GM19099 (cell line): ENCODE results near the gene SLC44A4.

Source experiments
- POLR2A ChIP-seq: IDR thresholded peaks from 3 replicates; pipeline ENCODE4 v1.6.1; 2011; ENCODE audit warnings: low read depth; ENCODE audit not compliant: insufficient read length; ENCODE audit errors: extremely low read depth

The SLC44A4 gene

DNA sequence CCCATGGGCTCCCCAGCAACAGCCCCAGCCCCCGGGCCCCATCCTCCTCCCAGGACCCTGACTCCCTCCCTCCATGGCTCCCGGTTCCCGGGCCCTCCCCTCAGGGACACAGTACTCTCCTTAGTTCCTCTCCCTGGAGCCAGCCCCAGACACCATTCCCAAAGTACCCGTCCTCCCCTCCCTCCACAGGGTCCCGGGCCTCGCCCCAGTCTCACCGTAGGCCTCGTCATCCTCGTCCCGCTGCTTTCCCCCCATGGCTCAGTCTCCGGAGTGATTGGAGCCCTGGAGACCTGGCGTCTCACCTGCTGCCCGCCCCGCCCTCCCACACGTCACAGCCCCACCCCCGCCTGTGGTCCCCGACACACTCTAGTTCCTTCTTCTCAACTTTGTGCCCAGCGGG is at the start of gene SLC44A4:
Gene SLC44A4, minus strand, starts transcription at position 272 of the 400 bp plus-strand sequence. Its CDS starts 17 bp downstream, at position 255.
- no peak for TF ChIP-seq POLR2A

DNA sequence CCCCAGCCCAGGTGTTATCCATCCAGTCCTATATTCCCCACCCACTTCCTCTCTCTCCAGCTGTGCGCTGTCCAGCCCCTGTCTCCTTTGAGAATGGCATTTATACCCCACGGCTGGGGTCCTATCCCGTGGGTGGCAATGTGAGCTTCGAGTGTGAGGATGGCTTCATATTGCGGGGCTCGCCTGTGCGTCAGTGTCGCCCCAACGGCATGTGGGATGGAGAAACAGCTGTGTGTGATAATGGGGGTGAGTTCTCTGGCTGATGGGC is 49.8 kb upstream of the SLC44A4 start:
- TF ChIP-seq POLR2A, result no peak

DNA sequence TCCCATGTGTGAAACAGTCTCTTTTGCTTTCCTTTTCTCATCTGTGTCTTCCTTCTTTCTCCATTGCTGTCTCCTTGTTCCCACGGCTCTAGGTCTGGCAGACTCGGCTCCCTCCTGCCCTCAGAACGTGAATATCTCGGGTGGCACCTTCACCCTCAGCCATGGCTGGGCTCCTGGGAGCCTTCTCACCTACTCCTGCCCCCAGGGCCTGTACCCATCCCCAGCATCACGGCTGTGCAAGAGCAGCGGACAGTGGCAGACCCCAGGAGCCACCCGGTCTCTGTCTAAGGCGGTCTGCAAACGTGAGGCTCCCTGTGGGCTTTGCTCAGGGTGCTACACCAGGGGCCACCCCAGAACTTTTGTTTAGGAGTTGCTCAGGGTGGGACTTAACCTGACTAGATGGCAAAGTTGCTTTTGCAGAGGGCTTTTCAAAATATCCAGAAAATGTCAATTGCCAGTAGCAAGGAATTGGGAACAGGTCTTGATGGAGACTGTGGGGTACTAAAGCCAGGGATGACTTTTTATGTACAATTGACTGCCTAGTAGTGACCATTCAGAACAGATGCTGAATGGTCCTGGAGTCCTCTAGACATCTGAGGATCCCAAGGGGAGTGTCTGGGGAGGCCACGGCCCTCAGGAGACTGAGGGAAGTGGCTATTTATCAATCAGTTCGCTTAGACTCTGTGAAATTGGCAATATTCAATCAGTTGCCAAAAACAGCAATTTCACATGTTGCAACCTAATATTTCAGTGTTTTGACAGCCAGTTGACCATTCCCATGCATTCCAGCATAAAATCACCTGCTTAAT is 49.3 kb upstream of the SLC44A4 start:
- TF ChIP-seq POLR2A, result no peak

DNA sequence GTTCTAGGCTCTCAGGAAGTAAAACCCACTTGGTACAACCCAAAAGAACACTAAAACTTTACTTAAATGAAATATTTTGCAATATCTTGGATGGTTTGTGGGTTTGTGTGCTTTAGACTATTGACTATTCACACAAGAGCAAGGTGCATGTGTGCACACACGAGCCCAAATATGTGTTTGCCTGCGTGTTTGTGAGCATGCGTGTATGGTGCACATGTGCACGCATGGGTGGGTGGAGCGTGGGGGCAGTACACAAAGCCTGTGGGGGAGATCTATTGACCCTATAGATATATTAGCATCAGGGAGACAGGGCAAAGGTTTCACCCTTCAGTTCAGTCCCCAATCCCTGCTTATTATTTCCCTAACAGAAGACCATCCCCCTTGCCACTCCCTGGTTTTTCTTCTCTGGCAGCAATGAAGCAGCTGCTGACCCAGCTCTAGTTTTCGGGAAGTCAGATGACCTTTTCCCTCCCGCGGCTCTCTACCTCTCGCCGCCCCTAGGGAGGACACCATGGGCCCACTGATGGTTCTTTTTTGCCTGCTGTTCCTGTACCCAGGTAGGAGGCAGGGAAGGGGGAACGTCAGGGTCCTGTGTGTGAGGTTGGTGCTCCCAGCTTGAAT is 48.6 kb upstream of the SLC44A4 start, which contains the start of gene C2:
Gene C2, plus strand, starts transcription at position 476 of the 621 bp plus-strand sequence. Its CDS starts 36 bp downstream, at position 512.
- no peak for TF ChIP-seq POLR2A

DNA sequence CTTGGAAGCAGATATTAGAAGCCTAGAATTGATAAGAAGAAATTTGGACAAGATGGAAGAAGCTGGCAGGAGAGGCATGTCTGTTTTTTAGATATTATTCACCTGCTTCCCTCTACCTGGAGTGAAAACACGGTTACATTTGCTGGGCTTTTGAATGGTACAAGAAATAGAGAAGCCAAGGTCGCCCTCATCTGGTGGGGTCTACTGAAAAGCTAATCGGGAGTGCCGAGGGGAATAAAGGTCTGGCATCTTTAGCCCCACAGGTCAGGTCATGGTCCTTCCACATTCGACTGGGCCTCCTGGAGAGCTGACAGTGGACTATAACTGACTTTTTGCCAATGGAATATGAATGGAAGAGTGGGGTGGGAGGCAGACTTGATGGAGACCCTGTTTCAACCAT is 44.1 kb upstream of the SLC44A4 start:
- TF ChIP-seq POLR2A, result no peak

DNA sequence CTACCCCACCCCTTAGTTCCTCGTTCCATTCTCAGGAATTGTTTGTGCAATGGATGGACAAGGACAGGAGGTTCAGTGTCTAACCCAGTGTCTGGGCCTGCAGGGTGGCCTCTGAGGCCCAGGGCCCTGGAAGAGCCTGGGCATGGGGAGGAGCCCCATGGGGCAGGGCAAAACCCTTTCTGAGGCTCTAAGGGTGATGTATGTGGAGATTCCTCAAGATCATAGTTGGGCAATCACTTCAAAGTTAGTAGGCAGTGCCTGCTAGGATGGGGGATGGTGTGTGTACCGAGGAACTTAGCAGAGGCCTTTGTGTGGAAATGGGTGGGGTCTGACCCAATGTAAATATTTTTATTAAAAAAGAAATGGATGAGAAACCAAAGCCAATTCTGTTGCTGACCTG is 42.0 kb upstream of the SLC44A4 start:
- no peak for TF ChIP-seq POLR2A

DNA sequence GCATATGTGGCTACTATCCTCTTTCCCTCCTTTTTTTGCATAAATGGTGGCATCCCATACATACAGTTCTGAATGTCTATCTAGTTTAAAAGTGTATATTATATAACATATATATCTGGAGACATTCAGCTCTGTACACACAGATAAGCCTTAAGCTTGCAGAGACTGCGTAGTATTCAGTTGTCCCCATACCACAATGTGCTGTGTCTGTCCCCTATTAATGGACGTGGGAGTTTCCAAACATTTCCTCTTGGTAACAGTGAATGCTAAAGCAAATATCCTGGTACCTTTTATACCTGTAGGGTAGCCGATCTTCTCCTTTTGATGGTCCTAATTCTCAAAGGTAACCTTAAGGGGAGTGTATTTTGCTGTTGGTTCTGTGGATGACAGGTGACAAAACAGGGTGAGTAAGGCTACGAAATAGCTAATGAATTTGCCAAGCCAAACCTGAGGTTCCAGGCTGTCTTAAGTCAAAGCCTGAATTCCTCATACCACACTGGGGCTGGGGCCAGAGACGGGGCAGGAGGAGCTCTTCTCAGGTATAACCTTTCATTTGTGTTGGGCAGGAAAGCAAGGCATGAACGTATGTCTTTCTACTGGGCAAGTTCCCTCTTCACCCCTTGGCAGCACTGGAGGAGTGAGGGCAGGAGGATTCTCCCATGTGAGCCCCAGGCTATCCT is 41.0 kb upstream of the SLC44A4 start:
- TF ChIP-seq POLR2A, result no peak

DNA sequence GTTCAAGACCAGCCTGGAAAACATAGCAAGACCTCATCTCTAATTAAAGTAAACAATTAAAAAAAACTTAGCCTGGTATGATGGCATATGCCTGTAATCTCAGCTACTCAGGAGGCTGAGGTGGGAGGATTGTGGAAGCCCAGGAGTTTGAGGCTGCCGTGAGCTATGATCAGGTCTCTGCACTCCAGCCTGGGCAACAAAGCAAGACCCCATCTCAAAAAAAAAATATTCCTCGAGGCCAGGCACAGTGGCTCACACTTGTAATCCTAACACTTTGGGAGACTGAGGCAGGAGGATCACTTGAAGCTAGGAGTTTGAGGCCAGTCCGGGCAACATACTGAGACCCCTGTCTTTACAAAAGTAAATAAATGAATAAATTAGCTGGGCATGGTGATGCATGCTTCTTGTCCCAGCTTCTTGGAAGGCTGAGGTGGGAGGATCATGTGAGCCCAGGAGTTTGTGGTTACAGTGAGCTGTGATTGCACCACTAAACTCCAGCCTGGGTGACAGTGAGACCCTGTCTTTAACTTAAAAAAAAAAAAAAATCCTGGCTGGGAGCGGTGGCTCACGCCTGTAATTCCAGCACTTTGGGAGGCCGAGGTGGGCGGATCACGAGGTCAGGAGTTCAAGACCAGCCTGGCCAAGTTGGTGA is 39.4 kb upstream of the SLC44A4 start:
- TF ChIP-seq POLR2A, result no peak

DNA sequence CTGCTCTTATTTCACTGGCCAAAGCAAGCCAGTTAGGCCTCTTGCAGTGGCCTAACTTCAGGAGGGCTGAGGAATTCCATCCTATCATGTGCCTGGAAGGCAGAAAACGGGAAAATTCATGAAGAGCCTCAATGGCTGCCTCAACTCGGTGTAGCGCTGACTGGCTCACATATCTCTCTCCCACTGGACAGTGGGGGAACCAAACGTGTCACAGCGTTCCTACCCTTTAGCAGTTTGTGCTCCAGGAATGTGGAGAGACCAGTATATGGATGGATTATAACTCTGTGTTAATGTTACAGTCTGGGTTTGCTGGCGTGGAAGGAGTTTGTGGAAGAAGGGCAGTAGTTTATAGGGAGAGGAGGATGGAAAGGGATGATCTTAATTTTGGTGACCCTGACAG is 37.0 kb upstream of the SLC44A4 start:
- no peak for TF ChIP-seq POLR2A

DNA sequence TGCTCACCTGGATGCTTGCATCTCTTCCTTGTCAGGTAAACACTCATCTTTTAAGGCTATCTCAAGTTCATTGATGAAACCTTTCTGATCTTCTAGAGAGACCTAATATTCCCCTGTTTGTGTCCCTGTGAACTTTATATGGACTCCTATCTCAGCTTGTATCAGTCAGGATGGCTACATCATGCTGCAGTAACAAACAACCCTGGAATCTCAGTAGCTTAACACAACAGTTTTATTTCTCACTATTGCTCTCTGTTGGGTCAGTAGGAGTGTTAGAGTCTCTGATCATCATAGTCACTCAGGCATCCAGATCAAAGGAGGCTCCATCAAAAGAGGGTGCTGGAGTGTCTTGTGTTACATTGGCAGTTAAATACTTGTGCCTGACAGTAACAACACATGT is 36.6 kb upstream of the SLC44A4 start:
- no peak for TF ChIP-seq POLR2A

DNA sequence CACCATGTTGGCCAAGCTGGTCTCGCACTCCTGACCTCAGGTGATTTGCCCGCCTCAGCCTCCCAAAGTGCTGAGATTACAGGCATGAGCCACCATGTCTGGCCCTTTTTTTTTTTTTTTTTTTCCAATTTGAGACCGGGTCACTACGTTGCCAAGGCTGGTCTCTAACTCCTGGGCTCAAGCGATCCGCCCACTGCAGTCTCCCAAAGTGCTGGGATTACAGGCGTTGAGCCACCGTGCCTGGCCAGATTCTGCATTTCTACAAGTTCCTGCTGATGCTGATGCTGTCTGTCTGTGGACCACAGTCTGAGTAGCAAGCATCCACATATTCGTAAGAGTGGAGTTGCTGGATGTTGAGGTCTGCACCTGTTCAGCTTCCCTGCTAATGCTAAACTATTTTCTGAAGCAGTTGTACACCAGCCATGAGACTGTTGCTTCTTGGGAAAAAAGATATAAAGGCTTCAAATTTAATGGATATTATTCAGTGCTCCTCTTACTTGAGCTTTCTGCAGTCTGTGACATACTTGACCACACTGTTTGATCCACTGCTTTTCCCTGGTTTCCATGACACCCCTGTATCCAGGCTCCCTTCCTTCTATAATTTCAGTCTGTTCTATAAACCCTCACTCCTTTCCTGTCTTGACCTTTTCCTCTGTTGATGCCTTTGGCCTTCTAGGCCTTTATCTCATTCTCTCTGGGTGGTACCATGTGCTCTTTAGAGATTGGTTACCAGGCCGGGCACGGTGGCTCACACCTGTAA is 33.2 kb upstream of the SLC44A4 start:
- TF ChIP-seq POLR2A, result no peak

DNA sequence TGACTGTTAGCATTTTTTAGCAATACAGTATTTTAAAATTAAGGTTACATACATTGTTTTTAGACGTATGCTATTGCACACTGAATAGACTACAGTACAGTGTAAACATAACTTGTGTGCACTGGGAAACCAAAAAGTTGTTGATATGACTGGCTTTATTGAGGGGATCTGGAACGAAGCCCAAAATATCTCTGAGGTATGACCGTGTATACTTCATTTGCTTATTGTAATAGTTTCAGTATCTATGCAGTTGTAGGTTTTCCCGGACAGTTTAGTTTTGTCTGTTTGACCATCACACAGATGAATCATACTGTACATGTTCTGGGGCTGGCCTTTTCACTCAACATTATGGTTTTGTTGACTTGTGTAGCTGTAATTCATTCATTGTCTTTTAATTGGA is 30.0 kb upstream of the SLC44A4 start:
- TF ChIP-seq POLR2A, result no peak

DNA sequence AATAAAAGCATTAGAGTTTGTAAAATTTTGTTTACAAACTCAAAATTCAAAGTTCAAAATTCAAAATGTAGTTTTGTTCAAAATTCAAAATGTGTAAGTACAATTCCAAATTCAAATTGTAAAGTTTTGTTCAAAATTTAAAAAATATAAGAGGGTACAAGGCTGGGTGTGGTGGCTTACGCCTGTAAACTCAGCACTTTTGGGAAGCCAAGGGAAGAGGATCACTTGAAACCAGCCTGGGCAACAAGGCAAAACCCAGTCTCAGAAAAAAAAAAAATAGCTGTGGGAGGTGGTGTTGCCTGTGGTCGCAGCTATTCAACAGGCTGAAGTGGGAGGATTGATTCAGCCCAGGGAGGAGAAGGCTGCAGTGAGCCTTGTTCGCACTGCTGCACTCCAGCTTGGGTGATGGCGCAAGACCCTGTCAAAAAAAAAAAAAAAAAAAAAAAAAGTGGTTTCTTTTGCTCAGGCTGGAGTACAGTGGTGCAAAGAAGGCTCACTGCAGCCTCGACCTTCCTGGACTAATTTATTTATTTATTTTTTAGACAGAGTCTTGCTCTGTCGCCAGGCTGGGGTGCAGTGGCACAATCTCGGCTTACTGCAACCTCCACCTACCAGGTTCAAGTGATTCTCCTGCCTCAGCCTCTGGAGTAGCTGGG is 28.5 kb upstream of the SLC44A4 start:
- no peak for TF ChIP-seq POLR2A

DNA sequence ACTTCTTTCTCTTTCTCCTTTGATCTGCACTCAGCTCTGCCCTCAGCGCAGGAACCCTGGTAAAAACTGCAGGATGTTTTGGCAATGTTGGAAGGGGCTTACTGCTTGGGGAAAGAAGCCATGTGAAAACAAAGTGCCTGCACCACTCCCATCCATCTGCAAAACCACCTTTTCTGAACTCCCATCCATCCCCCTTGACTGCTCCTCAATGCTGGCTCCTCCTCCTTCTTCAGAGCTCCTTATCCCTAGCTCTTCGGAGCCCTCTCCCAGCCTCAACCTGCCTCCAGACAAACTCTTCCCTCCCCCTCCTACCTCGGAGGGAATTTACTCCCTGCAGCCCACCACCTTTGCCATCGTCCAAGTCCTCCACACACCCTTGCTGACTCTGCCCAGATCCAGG is 27.3 kb upstream of the SLC44A4 start:
- TF ChIP-seq POLR2A, result no peak
